C4-2B (cell line): ENCODE results near the gene OR7G1.

Experiments used
- H3K27ac ChIP-seq: fragments of 450-650 bp; 2 replicates; pipeline ENCODE4 v1.5.1; 2017
- ZFX ChIP-seq: fragments of 450-650 bp; IDR thresholded peaks from 2 replicates; pipeline ENCODE4 v1.6.1; 2017
- TF ChIP-seq, protein P1 (sequence below): fragments of 450-650 bp; conservative IDR thresholded peaks from 2 replicates; pipeline ENCODE4 v1.5.1; 2017; ENCODE audit warnings: mild to moderate bottlenecking

OR7G1 gene

GRCh38 chr19:9115307-9115813 is at the start of gene OR7G1:
TSS of gene OR7G1 (minus strand) at chr19:9115763. CDS start at chr19:9115763, 0 bp downstream.
- TF ChIP-seq, protein P1, sequence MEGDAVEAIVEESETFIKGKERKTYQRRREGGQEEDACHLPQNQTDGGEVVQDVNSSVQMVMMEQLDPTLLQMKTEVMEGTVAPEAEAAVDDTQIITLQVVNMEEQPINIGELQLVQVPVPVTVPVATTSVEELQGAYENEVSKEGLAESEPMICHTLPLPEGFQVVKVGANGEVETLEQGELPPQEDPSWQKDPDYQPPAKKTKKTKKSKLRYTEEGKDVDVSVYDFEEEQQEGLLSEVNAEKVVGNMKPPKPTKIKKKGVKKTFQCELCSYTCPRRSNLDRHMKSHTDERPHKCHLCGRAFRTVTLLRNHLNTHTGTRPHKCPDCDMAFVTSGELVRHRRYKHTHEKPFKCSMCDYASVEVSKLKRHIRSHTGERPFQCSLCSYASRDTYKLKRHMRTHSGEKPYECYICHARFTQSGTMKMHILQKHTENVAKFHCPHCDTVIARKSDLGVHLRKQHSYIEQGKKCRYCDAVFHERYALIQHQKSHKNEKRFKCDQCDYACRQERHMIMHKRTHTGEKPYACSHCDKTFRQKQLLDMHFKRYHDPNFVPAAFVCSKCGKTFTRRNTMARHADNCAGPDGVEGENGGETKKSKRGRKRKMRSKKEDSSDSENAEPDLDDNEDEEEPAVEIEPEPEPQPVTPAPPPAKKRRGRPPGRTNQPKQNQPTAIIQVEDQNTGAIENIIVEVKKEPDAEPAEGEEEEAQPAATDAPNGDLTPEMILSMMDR = no peak
- TF ChIP-seq ZFX = no peak
- H3K27ac ChIP-seq = no peak within 1 kb of the TSS

GRCh38 chr19:9165261-9165660 is 49.7 kb upstream of the OR7G1 start:
- TF ChIP-seq ZFX = no peak
- TF ChIP-seq, protein P1 = no peak
- H3K27ac ChIP-seq = no peak overlapping the region

DNA sequence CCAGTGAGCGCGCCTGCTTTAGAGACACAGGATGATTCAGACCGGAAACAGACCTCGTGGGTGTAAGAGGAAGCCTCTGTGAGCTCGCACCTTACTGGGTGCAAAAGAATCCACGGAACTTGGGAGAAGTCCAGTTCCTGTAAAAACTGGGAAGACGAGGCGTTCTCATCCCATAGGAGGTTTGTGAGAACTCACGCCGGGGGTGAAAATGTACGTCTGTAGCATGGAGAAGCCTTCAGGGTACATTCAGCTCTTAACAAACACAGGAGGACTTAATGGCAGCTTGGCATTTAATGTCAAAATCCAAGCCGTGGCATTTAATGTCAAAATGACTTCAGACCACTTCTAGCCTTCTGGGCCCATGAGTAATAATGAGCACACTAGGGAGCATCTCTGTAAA is 45.9 kb upstream of the OR7G1 start:
- no peak for TF ChIP-seq ZFX
- TF ChIP-seq, protein P1 = no peak
- H3K27ac ChIP-seq = no peak overlapping the region

DNA sequence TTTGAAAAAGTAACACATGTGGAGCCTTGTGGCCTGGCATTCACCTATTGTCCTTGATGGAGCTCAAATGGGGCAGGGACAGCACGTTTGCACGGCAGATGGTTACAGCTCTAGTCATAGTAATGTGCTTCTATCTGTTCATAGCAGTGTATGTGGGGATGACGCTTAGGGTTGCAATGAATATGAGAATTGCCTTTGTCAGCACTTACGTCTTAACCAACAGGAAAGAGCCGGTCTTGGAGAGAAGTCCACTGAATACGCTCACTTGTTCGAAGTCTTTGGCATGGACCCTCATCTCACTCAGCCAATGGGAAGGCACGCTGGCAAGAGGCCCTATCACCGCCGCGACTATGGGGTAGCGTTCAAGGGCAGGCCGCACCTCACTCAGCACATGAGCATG is 44.3 kb upstream of the OR7G1 start:
- no peak overlapping the region for H3K27ac ChIP-seq
- TF ChIP-seq ZFX = no peak
- TF ChIP-seq, protein P1 = no peak

DNA sequence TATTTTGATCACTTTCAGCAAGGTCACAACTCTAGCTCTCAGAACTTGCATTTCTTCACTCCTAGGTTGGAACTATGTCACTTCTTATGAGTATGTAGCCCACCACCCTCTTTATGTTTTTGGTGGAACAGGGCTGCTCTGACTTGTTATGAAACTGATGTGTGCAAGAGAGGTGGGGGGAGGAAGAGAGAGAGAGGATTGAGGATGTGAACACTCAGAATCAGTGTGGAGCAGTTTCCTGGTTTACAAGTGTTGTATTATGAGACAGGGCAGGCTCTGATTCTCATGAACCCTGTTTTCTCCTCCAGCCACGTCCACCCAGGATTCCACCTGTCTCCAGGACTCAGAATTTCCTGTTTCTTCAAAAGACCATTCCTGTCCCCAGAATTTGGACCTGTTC is 40.7 kb upstream of the OR7G1 start:
- H3K27ac ChIP-seq = no peak overlapping the region

GRCh38 chr19:9155591-9155990 is 40.0 kb upstream of the OR7G1 start:
- no peak overlapping the region for H3K27ac ChIP-seq
- TF ChIP-seq, protein P1 = no peak
- no peak for TF ChIP-seq ZFX

More for the DNA sequence above, 40.7 kb upstream of the OR7G1 start:
- TF ChIP-seq ZFX = no peak
- TF ChIP-seq, protein P1 = no peak

DNA sequence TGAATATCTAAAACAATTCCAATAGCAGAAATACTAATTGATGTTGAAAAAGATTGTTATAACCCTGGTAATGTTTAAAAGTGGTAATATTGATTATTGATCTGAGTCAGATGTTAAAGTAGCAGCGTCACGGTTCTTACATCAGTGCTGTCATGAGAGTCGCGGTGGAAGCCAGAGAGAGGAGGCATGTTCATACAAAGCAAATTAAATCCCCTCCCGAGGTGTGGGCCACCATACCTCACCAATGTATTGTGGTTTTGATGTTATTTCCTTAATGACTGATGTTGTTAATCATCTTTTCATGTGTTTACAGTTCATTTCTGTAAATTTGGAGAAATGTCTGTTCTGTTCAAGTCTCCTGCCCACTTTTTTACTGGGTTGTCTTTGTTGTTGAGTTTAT is 35.8 kb upstream of the OR7G1 start:
- no peak overlapping the region for H3K27ac ChIP-seq
- TF ChIP-seq, protein P1 = no peak
- TF ChIP-seq ZFX = no peak
